GM23338 (cell line): Measurements from ENCODE around the gene LIF. TPM values are rescaled to one million over a fixed set of nuclear protein-coding genes. Genes with fewer than 3 reads are reported as not detected.

ENCODE experiments used
- ATAC-seq: fragments of 200-7000 bp; cut with Tn5 transposase; 3 replicates; pipeline ENCODE4 v1.9.1; 2020
- DNase-seq: peaks from one replicate; pipeline ENCODE4 v3.0.0-alpha.2; 2015; ENCODE audit warnings: low spot score
- H2AFZ ChIP-seq: fragments of 200-600 bp; sonication (generic); 2 replicates; pipeline ENCODE4 v1.8.0; 2016; ENCODE audit warnings: antibody characterized with exemption, mild to moderate bottlenecking, moderate library complexity
- H3F3A ChIP-seq: fragments of 200-600 bp; sonication (generic); replicated peaks from 2 replicates; pipeline ENCODE4 v1.8.0; 2017; ENCODE audit warnings: antibody characterized with exemption, mixed run types, low read depth
- H3K27ac ChIP-seq: fragments of 200-600 bp; sonication (generic); 2 replicates; pipeline ENCODE4 v1.6.1; 2016; ENCODE audit warnings: low read depth
- H3K27me3 ChIP-seq: fragments of 200-600 bp; sonication (generic); 2 replicates; pipeline ENCODE4 v1.8.0; 2016; ENCODE audit warnings: mild to moderate bottlenecking, mixed run types, moderate library complexity; ENCODE audit not compliant: insufficient read depth
- H3K36me3 ChIP-seq: fragments of 200-600 bp; sonication (generic); 2 replicates; pipeline ENCODE4 v1.8.0; 2016; ENCODE audit warnings: mild to moderate bottlenecking; ENCODE audit not compliant: insufficient read depth
- H3K4me1 ChIP-seq: fragments of 200-600 bp; sonication (generic); 2 replicates; pipeline ENCODE4 v1.8.0; 2016; ENCODE audit warnings: mild to moderate bottlenecking, moderate library complexity; ENCODE audit not compliant: insufficient read depth
- H3K4me2 ChIP-seq: fragments of 200-600 bp; sonication (generic); 2 replicates; pipeline ENCODE4 v1.7.1; 2017; ENCODE audit warnings: mixed run types
- H3K4me3 ChIP-seq: fragments of 200-600 bp; sonication (generic); 2 replicates; pipeline ENCODE4 v1.6.1; 2016; ENCODE audit warnings: mixed run types
- H3K79me2 ChIP-seq: fragments of 200-600 bp; sonication (generic); replicated peaks from 2 replicates; pipeline ENCODE4 v1.8.0; 2017; ENCODE audit warnings: mild to moderate bottlenecking; ENCODE audit not compliant: insufficient read depth
- H3K9me2 ChIP-seq: fragments of 200-600 bp; sonication (generic); 2 replicates; pipeline ENCODE4 v1.8.0; 2017; ENCODE audit not compliant: insufficient read depth
- H4K20me1 ChIP-seq: fragments of 200-600 bp; sonication (generic); replicated peaks from 2 replicates; pipeline ENCODE4 v1.8.0; 2017; ENCODE audit warnings: mild to moderate bottlenecking; ENCODE audit not compliant: insufficient read depth
- H3K27ac Mint-ChIP-seq: 2 replicates; pipeline ENCODE4 v1.8.0; 2020; ENCODE audit warnings: inconsistent platforms, mild to moderate bottlenecking, moderate library complexity, mixed read lengths
- H3K27me3 Mint-ChIP-seq: 3 replicates; pipeline ENCODE4 v1.8.0; 2022; ENCODE audit warnings: low read depth, mild to moderate bottlenecking, moderate library complexity, mixed read lengths, inconsistent platforms; ENCODE audit not compliant: insufficient read depth, poor library complexity
- H3K36me3 Mint-ChIP-seq: 3 replicates; pipeline ENCODE4 v1.8.0; 2021; ENCODE audit warnings: low read depth, mild to moderate bottlenecking, inconsistent platforms, moderate library complexity, mixed read lengths
- H3K4me1 Mint-ChIP-seq: 3 replicates; pipeline ENCODE4 v1.8.0; 2020; ENCODE audit warnings: mild to moderate bottlenecking, inconsistent platforms, mixed read lengths
- H3K4me3 Mint-ChIP-seq: 3 replicates; pipeline ENCODE4 v1.8.0; 2021; ENCODE audit warnings: moderate library complexity, mild to moderate bottlenecking, inconsistent platforms, mixed read lengths
- H3K9me3 Mint-ChIP-seq: 3 replicates; pipeline ENCODE4 v1.8.0; 2020; ENCODE audit warnings: moderate library complexity, mild to moderate bottlenecking, inconsistent platforms, mixed read lengths
- ETS1 ChIP-seq: IDR thresholded peaks from 2 replicates; pipeline ENCODE4 v1.6.1; 2016; ENCODE audit warnings: antibody characterized with exemption
- EZH2 ChIP-seq: fragments of 200-600 bp; sonication (generic); IDR thresholded peaks from one replicate; pipeline ENCODE4 v1.8.0; 2017; ENCODE audit warnings: antibody characterized with exemption, mild to moderate bottlenecking, low read depth; ENCODE audit not compliant: unreplicated experiment
- EZH2phosphoT487 ChIP-seq: fragments of 200-600 bp; sonication (generic); IDR thresholded peaks from one replicate; pipeline ENCODE4 v1.8.1; 2018; ENCODE audit warnings: antibody characterized with exemption; ENCODE audit not compliant: unreplicated experiment
- JUNB ChIP-seq: IDR thresholded peaks from one replicate; pipeline ENCODE4 v1.6.1; 2016; ENCODE audit warnings: antibody characterized with exemption; ENCODE audit not compliant: unreplicated experiment
- POLR2AphosphoS5 ChIP-seq: IDR thresholded peaks from 2 replicates; pipeline ENCODE4 v1.6.1; 2016; ENCODE audit warnings: antibody characterized with exemption, low read depth
- ZNF331 ChIP-seq: fragments of 250-450 bp; sonication (Bioruptor Pico); IDR thresholded peaks from 2 replicates; pipeline ENCODE4 v1.5.0; 2020; ENCODE audit warnings: low read depth, mild to moderate bottlenecking, moderate library complexity
- ZNF462 ChIP-seq: fragments of 250-450 bp; sonication (Bioruptor Pico); IDR thresholded peaks from 2 replicates; pipeline ENCODE4 v1.5.0; 2020; ENCODE audit warnings: mild to moderate bottlenecking, moderate library complexity
- polyA plus RNA-seq: library from polyadenylated mRNA; unstranded; fragments of >200 nt; fragmentation: Nextera tagmentation; extraction: Ambion mirVana; gene quantifications from 2 replicates; pipeline ENCODE4 v1.2.1, GENCODE V29; 2016
- total RNA-seq: library from RNA; depleted of rRNA; stranded (reverse); fragments of >200 nt; shearing (Covaris generic); gene quantifications from 2 replicates; pipeline ENCODE4 v1.2.3, GENCODE V29; 2014
- TF ChIP-seq, protein P1 (sequence below), 2 experiments: fragments of 200-600 bp in 1 of 2; sonication (generic) in 1 of 2; conservative IDR thresholded peaks; 2 replicates each; pipeline versions ENCODE4 v1.5.1 to v1.6.1; 2016 to 2017; ENCODE audit warnings: antibody characterized with exemption in 2 of 2, low read depth in 2 of 2, mild to moderate bottlenecking in 2 of 2, moderate library complexity in 1 of 2
- TF ChIP-seq, protein P2 (sequence below): IDR thresholded peaks from one replicate; pipeline ENCODE4 v1.6.1; 2018; ENCODE audit warnings: antibody characterized with exemption; ENCODE audit not compliant: unreplicated experiment

LIF gene
- total and polyA plus RNA-seq, 2 experiments from 2014 or later = 1.8 to 3.6 TPM

- Histone ChIP-seq H3K27ac (no peak overlapping the region), H3K9me2 (no peaks in the 10 kb centered on the region), H3K4me2 (no peak overlapping the region), H3K27me3 (no peaks in the 10 kb centered on the region), H3K4me3 (no peak overlapping the region), H4K20me1 (no peaks in the 10 kb centered on the region), H3F3A (no peaks in the 10 kb centered on the region), H3K79me2 (no peaks in the 10 kb centered on the region), H2AFZ (no peak overlapping the region), H3K4me1 (peaks cover 8% of the 10 kb centered on the region; the same call in 1 of the 2 replicates), H3K36me3 (no peaks in the 10 kb centered on the region)
- Mint-ChIP-seq H3K27ac (no peak overlapping the region), H3K27me3 (peaks cover 11% of the 10 kb centered on the region), H3K36me3 (no peaks in the 10 kb centered on the region), H3K9me3 (no peaks in the 10 kb centered on the region), H3K4me3 (no peak overlapping the region), H3K4me1 (peaks cover 17% of the 10 kb centered on the region; the same call in 2 of the 3 replicates)
- TF ChIP-seq POLR2AphosphoS5 (no peak), EZH2 (no peak)
- ATAC-seq (no peak), DNase-seq (no peak)
Measured at GRCh38 chr22:30294830-30295229, 48.3 kb upstream of the LIF start.

DNA sequence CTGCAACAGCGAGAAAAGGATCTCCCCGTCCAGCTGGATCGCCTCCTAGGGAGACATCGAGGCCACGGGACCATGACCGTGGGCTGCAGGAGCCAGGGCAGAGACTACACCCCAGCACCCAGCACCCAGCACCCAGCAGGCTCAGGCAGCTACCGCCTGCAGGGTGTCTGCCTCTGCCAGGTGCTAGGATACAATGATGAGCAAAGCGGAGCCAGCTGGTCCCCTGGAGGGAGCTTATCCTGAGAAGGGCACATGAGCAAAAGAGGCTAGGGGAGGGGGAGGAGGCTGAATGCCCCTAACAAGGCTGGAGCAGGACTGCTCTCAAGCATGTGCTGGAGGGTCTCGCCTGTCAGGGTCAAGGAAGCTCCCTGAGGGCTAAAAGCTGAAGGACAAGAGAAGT, 47.5 kb upstream of the LIF start:
- H3F3A ChIP-seq = no peaks in the 10 kb centered on the region
- peaks cover 8% of the 10 kb centered on the region; the same call in 1 of the 2 replicates for H3K4me1 ChIP-seq
- no peaks in the 10 kb centered on the region for H3K27me3 ChIP-seq
- no peaks in the 10 kb centered on the region for H3K9me2 ChIP-seq
- no peak overlapping the region for H3K4me2 ChIP-seq
- H3K36me3 Mint-ChIP-seq = no peaks in the 10 kb centered on the region
- H3K27ac Mint-ChIP-seq = no peak overlapping the region
- H3K79me2 ChIP-seq = no peaks in the 10 kb centered on the region
- peaks cover 14% of the 10 kb centered on the region for H3K27me3 Mint-ChIP-seq
- no peaks in the 10 kb centered on the region for H4K20me1 ChIP-seq
- no peaks in the 10 kb centered on the region for H3K9me3 Mint-ChIP-seq
- no peak overlapping the region for H2AFZ ChIP-seq
- ATAC-seq (no peak), DNase-seq (no peak)
- H3K4me1 Mint-ChIP-seq = peaks cover 17% of the 10 kb centered on the region; the same call in 2 of the 3 replicates
- no peaks in the 10 kb centered on the region for H3K36me3 ChIP-seq
- H3K27ac ChIP-seq = no peak overlapping the region
- no peak overlapping the region for H3K4me3 ChIP-seq
- H3K4me3 Mint-ChIP-seq = no peak overlapping the region
- TF ChIP-seq POLR2AphosphoS5 (no peak), ZNF331 (CRISPR knock-in tag) (no peak), ZNF462 (no peak), JUNB (no peak), EZH2 (no peak), EZH2phosphoT487 (no peak), ETS1 (no peak)
- TF ChIP-seq, protein P1, sequence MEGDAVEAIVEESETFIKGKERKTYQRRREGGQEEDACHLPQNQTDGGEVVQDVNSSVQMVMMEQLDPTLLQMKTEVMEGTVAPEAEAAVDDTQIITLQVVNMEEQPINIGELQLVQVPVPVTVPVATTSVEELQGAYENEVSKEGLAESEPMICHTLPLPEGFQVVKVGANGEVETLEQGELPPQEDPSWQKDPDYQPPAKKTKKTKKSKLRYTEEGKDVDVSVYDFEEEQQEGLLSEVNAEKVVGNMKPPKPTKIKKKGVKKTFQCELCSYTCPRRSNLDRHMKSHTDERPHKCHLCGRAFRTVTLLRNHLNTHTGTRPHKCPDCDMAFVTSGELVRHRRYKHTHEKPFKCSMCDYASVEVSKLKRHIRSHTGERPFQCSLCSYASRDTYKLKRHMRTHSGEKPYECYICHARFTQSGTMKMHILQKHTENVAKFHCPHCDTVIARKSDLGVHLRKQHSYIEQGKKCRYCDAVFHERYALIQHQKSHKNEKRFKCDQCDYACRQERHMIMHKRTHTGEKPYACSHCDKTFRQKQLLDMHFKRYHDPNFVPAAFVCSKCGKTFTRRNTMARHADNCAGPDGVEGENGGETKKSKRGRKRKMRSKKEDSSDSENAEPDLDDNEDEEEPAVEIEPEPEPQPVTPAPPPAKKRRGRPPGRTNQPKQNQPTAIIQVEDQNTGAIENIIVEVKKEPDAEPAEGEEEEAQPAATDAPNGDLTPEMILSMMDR (conservative IDR thresholded peaks at IDR 0.05; ENCODE audit: low read depth in 2 of 2) = no peak
- TF ChIP-seq, protein P2, sequence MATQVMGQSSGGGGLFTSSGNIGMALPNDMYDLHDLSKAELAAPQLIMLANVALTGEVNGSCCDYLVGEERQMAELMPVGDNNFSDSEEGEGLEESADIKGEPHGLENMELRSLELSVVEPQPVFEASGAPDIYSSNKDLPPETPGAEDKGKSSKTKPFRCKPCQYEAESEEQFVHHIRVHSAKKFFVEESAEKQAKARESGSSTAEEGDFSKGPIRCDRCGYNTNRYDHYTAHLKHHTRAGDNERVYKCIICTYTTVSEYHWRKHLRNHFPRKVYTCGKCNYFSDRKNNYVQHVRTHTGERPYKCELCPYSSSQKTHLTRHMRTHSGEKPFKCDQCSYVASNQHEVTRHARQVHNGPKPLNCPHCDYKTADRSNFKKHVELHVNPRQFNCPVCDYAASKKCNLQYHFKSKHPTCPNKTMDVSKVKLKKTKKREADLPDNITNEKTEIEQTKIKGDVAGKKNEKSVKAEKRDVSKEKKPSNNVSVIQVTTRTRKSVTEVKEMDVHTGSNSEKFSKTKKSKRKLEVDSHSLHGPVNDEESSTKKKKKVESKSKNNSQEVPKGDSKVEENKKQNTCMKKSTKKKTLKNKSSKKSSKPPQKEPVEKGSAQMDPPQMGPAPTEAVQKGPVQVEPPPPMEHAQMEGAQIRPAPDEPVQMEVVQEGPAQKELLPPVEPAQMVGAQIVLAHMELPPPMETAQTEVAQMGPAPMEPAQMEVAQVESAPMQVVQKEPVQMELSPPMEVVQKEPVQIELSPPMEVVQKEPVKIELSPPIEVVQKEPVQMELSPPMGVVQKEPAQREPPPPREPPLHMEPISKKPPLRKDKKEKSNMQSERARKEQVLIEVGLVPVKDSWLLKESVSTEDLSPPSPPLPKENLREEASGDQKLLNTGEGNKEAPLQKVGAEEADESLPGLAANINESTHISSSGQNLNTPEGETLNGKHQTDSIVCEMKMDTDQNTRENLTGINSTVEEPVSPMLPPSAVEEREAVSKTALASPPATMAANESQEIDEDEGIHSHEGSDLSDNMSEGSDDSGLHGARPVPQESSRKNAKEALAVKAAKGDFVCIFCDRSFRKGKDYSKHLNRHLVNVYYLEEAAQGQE = no peak
